HG03095 (cell line): ENCODE results near the gene CAMSAP1.

ENCODE experiments used
- ATAC-seq: cut with Tn5 transposase; IDR thresholded peaks from one replicate; pipeline ENCODE4 v1.9.1; 2021; ENCODE audit warnings: moderate library complexity; ENCODE audit not compliant: unreplicated experiment

Gene CAMSAP1

GRCh38 chr9:135847833-135848232 is 59.5 kb downstream of the CAMSAP1 start:
- no peak for ATAC-seq

DNA sequence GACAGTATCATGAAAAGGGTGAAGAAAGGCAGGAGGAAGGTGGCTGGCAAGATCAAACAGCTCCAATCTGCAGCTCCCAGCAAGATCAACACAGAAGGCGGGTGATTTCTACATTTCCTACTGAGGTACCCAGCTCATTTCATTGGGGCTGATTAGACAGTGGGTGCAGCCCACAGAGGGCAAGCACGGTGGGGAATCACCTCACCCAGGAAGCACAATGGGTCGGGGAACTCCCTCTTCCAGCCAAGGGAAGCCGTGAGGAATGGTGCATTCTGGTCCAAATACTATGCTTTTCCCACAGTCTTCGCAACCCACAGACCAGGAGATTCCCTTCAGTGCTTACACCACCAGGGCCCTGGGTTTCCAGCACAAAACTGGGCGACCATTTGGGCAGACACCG is 66.8 kb downstream of the CAMSAP1 start:
- ATAC-seq, result no peak

- ATAC-seq, result no peak
These were observed 67.2 kb downstream of the CAMSAP1 start for GRCh38 chr9:135840107-135840506.

GRCh38 chr9:135839516-135839915 is 67.8 kb downstream of the CAMSAP1 start:
- no peak for ATAC-seq

DNA sequence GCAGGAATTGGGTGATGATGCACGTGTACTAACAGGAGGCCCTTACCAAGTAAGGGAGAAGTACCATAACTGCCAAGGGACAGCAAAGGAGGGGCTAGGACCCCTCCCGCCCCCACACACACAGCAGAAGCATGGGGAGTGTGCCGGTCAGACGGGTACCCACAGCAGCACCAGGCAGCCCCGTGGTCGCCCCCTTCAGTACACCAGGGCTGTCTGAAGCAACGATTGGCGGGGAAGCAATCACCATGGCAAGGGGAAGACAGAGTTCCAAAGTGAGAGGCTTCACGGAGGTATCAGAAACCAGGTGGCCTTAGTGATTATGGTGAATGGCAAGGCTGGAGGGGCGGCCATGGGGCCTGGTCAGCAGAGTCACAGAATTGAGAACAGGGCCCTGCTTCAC is 72.2 kb downstream of the CAMSAP1 start:
- no peak for ATAC-seq

DNA sequence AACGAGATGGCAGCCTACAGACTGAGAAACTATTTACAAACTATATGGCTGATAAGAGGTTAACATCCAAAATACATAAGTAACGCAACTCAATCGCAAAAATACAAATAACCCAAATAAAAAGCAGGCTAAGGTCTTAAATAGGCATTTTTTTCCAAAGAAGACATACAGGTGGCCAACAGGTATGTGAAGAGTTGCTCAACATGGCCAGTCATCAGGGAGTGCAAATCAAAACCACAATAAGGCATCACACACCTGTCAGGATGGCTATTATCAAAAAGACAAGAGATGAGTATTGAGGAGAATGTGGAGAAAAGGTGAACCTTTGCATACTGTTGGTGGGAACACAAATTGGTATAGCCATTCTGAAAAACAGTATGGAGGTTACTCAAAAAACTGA is 73.5 kb downstream of the CAMSAP1 start:
- ATAC-seq, result no peak

- ATAC-seq, result no peak
These were observed 76.8 kb downstream of the CAMSAP1 start for GRCh38 chr9:135830496-135830895.

DNA sequence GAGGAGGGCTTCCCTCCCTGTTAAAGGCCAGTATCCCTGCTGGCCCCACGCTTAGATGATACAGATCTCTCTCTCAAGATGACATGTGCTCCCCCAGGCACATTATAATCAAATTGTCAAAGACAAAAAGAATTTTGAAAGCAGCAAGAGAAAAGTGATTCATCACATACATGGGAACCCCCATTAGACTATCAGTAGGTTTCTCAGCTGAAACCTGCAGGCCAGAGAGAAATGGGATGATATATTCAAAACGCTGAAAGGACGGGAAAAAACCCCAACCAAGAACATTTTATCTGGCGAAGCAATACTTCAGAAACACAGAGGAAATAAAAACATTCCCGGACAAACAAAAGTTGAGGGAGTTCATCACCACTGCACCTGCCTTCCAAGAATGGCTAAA is 78.7 kb downstream of the CAMSAP1 start:
- no peak for ATAC-seq

GRCh38 chr9:135827866-135828580 is 79.3 kb downstream of the CAMSAP1 start:
- no peak for ATAC-seq

- ATAC-seq, result no peak
These were observed 80.0 kb downstream of the CAMSAP1 start for GRCh38 chr9:135827301-135827700.

GRCh38 chr9:135826188-135826545 is 81.2 kb downstream of the CAMSAP1 start:
- no peak for ATAC-seq

GRCh38 chr9:135825435-135826187 is 81.7 kb downstream of the CAMSAP1 start:
- ATAC-seq, result no peak

DNA sequence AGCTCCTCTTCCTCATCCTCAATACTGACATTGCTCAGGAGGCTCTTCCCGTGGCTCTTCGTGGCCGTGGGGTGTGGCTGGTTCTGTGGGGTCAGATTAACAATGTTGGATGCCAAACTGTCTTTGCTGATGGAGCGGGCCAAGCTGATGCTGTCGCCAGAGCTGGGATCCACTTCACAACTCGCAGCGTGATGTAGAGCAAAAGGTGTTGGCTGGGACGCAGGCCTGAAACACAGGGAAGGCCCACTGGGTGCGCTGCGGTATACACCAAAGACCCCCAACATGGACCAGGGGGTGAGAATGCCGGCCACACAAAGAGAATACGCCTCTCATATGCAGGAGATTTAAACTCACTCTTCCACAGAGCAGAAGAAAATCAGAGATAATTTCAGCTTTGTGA is 84.3 kb downstream of the CAMSAP1 start:
- no peak for ATAC-seq

GRCh38 chr9:135822374-135822755 is 85.0 kb downstream of the CAMSAP1 start:
- no peak for ATAC-seq

GRCh38 chr9:135821733-135822373 is 85.5 kb downstream of the CAMSAP1 start:
- ATAC-seq, result no peak

- ATAC-seq, result no peak
These were observed 86.2 kb downstream of the CAMSAP1 start for GRCh38 chr9:135821116-135821515.

DNA sequence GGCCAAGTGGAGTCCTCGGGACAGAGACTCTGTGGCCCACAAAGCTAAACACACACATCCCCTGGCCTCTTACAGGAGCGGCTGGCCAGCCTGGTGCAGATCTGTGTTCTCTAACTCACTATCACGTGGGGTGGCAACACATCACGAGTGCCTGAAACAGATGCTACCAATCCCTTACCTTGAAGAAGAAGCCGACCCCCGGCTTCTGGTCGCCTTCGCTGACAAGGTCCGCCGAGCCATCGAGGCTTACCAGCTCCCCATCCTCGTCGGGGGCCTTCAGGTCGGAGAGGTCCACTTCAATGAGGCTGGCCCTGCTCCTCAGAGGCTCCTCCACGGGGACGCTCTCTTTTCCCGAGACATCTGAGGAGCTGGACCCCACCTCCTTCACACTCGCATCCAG is 86.7 kb downstream of the CAMSAP1 start:
- ATAC-seq, result no peak

GRCh38 chr9:135819905-135820304 is 87.4 kb downstream of the CAMSAP1 start:
- ATAC-seq, result no peak

DNA sequence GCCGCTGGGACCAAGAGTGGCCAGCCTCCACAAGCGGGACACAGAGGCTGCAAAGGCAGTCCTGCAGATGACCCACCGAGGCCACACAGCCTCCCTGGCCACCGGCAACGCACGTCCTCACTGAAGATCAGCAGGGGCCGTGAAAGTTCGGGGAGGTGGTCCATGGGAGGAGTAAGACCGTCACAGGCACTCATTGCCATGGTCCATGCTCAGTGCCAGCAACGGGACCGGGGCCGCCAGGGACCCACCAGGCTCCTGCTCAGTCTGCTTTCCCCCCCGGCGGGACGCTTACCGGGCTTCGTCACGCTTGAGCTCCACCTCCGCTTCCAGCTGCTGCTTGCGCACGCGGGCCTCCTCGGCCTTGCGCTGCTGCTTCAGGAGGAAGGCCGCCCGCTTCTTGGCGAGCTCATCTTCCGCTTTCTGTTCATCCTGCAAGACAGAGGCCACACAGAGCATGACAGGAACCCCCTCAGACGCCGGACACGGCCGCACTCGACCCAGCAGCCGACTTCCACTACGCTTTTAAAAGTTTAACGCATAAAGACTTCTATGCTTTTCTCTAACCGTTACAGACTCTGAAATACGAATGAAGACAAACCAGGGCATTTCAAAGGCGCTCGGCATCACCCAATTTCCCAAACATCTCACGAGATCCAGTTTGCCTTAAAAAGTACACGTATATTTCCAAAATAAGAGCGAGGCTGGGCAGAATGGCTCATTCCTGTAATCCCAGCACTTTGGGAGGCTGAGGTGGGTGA is 88.4 kb downstream of the CAMSAP1 start:
- no peak for ATAC-seq

- ATAC-seq, result no peak
These were observed 89.2 kb downstream of the CAMSAP1 start for GRCh38 chr9:135817951-135818717.

DNA sequence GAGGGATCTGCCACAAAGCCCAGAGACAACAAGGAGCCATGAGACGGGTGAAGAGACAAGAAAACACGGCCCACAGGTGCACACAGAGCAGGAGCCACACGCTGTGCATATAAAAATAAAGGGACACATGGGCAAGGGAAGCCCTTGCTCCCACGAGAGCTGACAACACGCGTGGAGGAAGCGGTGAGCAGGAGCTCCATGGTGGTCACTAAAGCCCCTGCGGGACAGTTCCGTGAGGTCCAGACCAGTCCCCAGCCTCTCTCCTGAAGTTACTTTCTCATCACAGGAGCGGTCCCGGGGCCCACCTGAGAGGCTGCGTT is 90.7 kb downstream of the CAMSAP1 start:
- ATAC-seq, result no peak
